ENCODE data around the gene FLOT1.

Gene FLOT1

GRCh38 chr6:30678964-30679726 lies 63.3 kb downstream of the FLOT1 start (continued):
- TF ChIP-seq GLI4 (tag by site-specific recombination; IDR thresholded peaks at IDR 0.05): no peak
- no peak for TF ChIP-seq ZNF626 (tag by site-specific recombination; IDR thresholded peaks at IDR 0.05)
- TF ChIP-seq ZNF239 (tag by site-specific recombination; IDR thresholded peaks at IDR 0.05): no peak
- no peak for TF ChIP-seq PRDM4 (tag by site-specific recombination; IDR thresholded peaks at IDR 0.05)
- peak; percentile 49; the same call in 1 of the 2 replicates for TF ChIP-seq ZNF324 (tag by site-specific recombination; IDR thresholded peaks at IDR 0.05)
- no peak for TF ChIP-seq ZNF26 (tag by site-specific recombination; IDR thresholded peaks at IDR 0.05)
- TF ChIP-seq ZFP41 (tag by site-specific recombination; IDR thresholded peaks at IDR 0.05; ENCODE audit: borderline replicate concordance): no peak
- 0 out of 2 replicates have a peak, but pooled peaks have one; percentile 24 for TF ChIP-seq ZNF24 (tag by site-specific recombination; IDR thresholded peaks at IDR 0.05)
- no peak for TF ChIP-seq ZNF548 (tag by site-specific recombination; IDR thresholded peaks at IDR 0.05)
- TF ChIP-seq ZNF148 (tag by site-specific recombination; IDR thresholded peaks at IDR 0.05; ENCODE audit: borderline replicate concordance): no peak
- TF ChIP-seq ZFHX2 (tag by site-specific recombination; conservative IDR thresholded peaks at IDR 0.05): peak; percentile 54
- TF ChIP-seq ZNF354C (tag by site-specific recombination; IDR thresholded peaks at IDR 0.05; ENCODE audit: borderline replicate concordance, low read depth): no peak
- no peak for TF ChIP-seq OSR2 (tag by site-specific recombination; IDR thresholded peaks at IDR 0.05)
- no peak for TF ChIP-seq KLF9 (tag by site-specific recombination; IDR thresholded peaks at IDR 0.05; ENCODE audit: low read depth)
- TF ChIP-seq HOXA7 (CRISPR knock-in tag; IDR thresholded peaks at IDR 0.05; ENCODE audit: borderline replicate concordance): no peak
- no peak for TF ChIP-seq ZNF362 (tag by site-specific recombination; IDR thresholded peaks at IDR 0.05)
- no peak for TF ChIP-seq ZNF514 (tag by site-specific recombination; IDR thresholded peaks at IDR 0.05)
- TF ChIP-seq KLF7 (tag by site-specific recombination; IDR thresholded peaks at IDR 0.05; ENCODE audit: borderline replicate concordance): no peak
- TF ChIP-seq ZNF549 (tag by site-specific recombination; IDR thresholded peaks at IDR 0.05): no peak
- no peak for TF ChIP-seq ZNF184 (tag by site-specific recombination; IDR thresholded peaks at IDR 0.05)
- no peak for TF ChIP-seq ZNF501 (tag by site-specific recombination; IDR thresholded peaks at IDR 0.05)
- no peak for TF ChIP-seq ZNF274 (IDR thresholded peaks at IDR 0.05; ENCODE audit: low read length)
- no peak for TF ChIP-seq ZNF274 (tag by site-specific recombination; IDR thresholded peaks at IDR 0.05; ENCODE audit: borderline replicate concordance)
- TF ChIP-seq ZNF335 (tag by site-specific recombination; conservative IDR thresholded peaks at IDR 0.05): peak; percentile 64
- no peak for TF ChIP-seq REST (tag by site-specific recombination; IDR thresholded peaks at IDR 0.05)
- no peak for TF ChIP-seq BCL11B (tag by site-specific recombination; IDR thresholded peaks at IDR 0.05; ENCODE audit: low read depth)
- peak; percentile 87; the same call in 1 of the 2 replicates for TF ChIP-seq ZSCAN30 (tag by site-specific recombination; IDR thresholded peaks at IDR 0.05)
